Stimulated activated effector memory CD8-positive, alpha-beta T cell treated with anti-CD3 and anti-CD28 coated beads, Interleukin-12 subunit alpha, Interleukin-12 subunit beta, amount 100 ng/mL, for 72 hours (primary cell): ENCODE measurements around the gene PHF14.
"Not testable (repeated sequence)": the region's sequence is repeated elsewhere in the genome, so short reads cannot be mapped to it uniquely, and the experiment has no call there.

Experiments used
- ATAC-seq: fragments of 150-1000 bp; cut with Tn5 transposase; 2 replicates; pipeline ENCODE4 v1.10.0; 2021
- DNase-seq, 2 donors: peaks; one replicate each; pipeline ENCODE4 v3.0.0; 2021 to 2022; ENCODE audit warnings: low spot score in 2 of 2
- H3K27ac Mint-ChIP-seq: one replicate; pipeline ENCODE4 v1.8.0; 2022; ENCODE audit warnings: mild to moderate bottlenecking, mixed read lengths
- H3K36me3 Mint-ChIP-seq: one replicate; pipeline ENCODE4 v1.8.0; 2022; ENCODE audit warnings: mild to moderate bottlenecking, mixed read lengths
- H3K4me1 Mint-ChIP-seq: one replicate; pipeline ENCODE4 v1.8.0; 2022; ENCODE audit warnings: mixed read lengths
- H3K4me3 Mint-ChIP-seq: one replicate; pipeline ENCODE4 v1.8.0; 2022; ENCODE audit warnings: mild to moderate bottlenecking, mixed read lengths
- H3K9me3 Mint-ChIP-seq: one replicate; pipeline ENCODE4 v1.8.0; 2022; ENCODE audit warnings: mixed read lengths

The PHF14 gene

GRCh38 chr7:10973061-10973941 lies at the start of gene PHF14:
Gene PHF14 (plus strand): TSS chr7:10973872. CDS start chr7:10974324, 452 bp downstream.
- ATAC-seq = peak; percentile 98
- H3K4me3 Mint-ChIP-seq = peak within 1 kb of the TSS; percentile 87
- H3K27ac Mint-ChIP-seq = peak within 1 kb of the TSS; percentile 83
- DNase-seq = peak; percentile 86 to 95
- peaks cover 24% of the 10 kb centered on the region for H3K4me1 Mint-ChIP-seq
- H3K36me3 Mint-ChIP-seq = peaks cover 41% of the 10 kb centered on the region
- H3K9me3 Mint-ChIP-seq = no peaks in the 10 kb centered on the region

GRCh38 chr7:10924370-10924769 lies 49.3 kb upstream of the PHF14 start:
- Mint-ChIP-seq H3K36me3 (no peaks in the 10 kb centered on the region), H3K9me3 (no peaks in the 10 kb centered on the region), H3K4me3 (no peak overlapping the region), H3K27ac (no peak overlapping the region), H3K4me1 (no peaks in the 10 kb centered on the region)
- ATAC-seq (no peak), DNase-seq (no peak)

GRCh38 chr7:10928203-10928602 lies 45.5 kb upstream of the PHF14 start:
- H3K27ac Mint-ChIP-seq, H3K4me3 Mint-ChIP-seq, H3K9me3 Mint-ChIP-seq, DNase-seq, H3K4me1 Mint-ChIP-seq, ATAC-seq: not testable (repeated sequence)
- peaks cover 24% of the 10 kb centered on the region for H3K36me3 Mint-ChIP-seq

GRCh38 chr7:10930551-10930950 lies 43.1 kb upstream of the PHF14 start:
- peaks cover 5% of the 10 kb centered on the region for H3K4me1 Mint-ChIP-seq
- H3K9me3 Mint-ChIP-seq = no peaks in the 10 kb centered on the region
- ATAC-seq (no peak), DNase-seq (no peak)
- H3K27ac Mint-ChIP-seq = no peak overlapping the region
- peaks cover 47% of the 10 kb centered on the region for H3K36me3 Mint-ChIP-seq
- H3K4me3 Mint-ChIP-seq = no peak overlapping the region

- Mint-ChIP-seq H3K27ac (no peak overlapping the region), H3K4me1 (peaks cover 10% of the 10 kb centered on the region), H3K4me3 (no peak overlapping the region), H3K36me3 (peaks cover 53% of the 10 kb centered on the region), H3K9me3 (no peaks in the 10 kb centered on the region)
- ATAC-seq = no peak
- DNase-seq = no peak
These were observed 42.5 kb upstream of the PHF14 start for GRCh38 chr7:10931161-10931560.

GRCh38 chr7:10934292-10934691 lies 39.4 kb upstream of the PHF14 start:
- Mint-ChIP-seq H3K9me3 (no peaks in the 10 kb centered on the region), H3K36me3 (peaks cover 74% of the 10 kb centered on the region), H3K4me3 (no peak overlapping the region), H3K4me1 (peaks cover 23% of the 10 kb centered on the region), H3K27ac (no peak overlapping the region)
- ATAC-seq (no peak), DNase-seq (no peak)

- peak; percentile 5 for ATAC-seq
- Mint-ChIP-seq H3K36me3 (peaks cover 38% of the 10 kb centered on the region), H3K4me1 (peaks cover 23% of the 10 kb centered on the region), H3K9me3 (no peaks in the 10 kb centered on the region), H3K4me3 (no peak overlapping the region), H3K27ac (no peak overlapping the region)
- DNase-seq = no peak
These were observed 34.3 kb upstream of the PHF14 start for GRCh38 chr7:10939237-10939910.

GRCh38 chr7:10939911-10940703 lies 33.6 kb upstream of the PHF14 start:
- H3K9me3 Mint-ChIP-seq = no peaks in the 10 kb centered on the region
- peak; percentile 86 to 90 for DNase-seq
- peaks cover 31% of the 10 kb centered on the region for H3K36me3 Mint-ChIP-seq
- no peak overlapping the region for H3K4me3 Mint-ChIP-seq
- peaks cover 21% of the 10 kb centered on the region for H3K4me1 Mint-ChIP-seq
- peak; percentile 97 for ATAC-seq
- H3K27ac Mint-ChIP-seq = no peak overlapping the region

- no peaks in the 10 kb centered on the region for H3K9me3 Mint-ChIP-seq
- H3K27ac Mint-ChIP-seq = no peak overlapping the region
- DNase-seq = no peak
- peaks cover 24% of the 10 kb centered on the region for H3K36me3 Mint-ChIP-seq
- H3K4me3 Mint-ChIP-seq = no peak overlapping the region
- peaks cover 16% of the 10 kb centered on the region for H3K4me1 Mint-ChIP-seq
- no peak for ATAC-seq
These were observed 32.8 kb upstream of the PHF14 start for GRCh38 chr7:10940704-10941355.

GRCh38 chr7:10950494-10950893 lies 23.2 kb upstream of the PHF14 start:
- Mint-ChIP-seq H3K9me3 (no peaks in the 10 kb centered on the region), H3K4me3 (no peak overlapping the region), H3K27ac (no peak overlapping the region), H3K36me3 (no peaks in the 10 kb centered on the region), H3K4me1 (no peaks in the 10 kb centered on the region)
- no peak for ATAC-seq
- no peak for DNase-seq

- H3K36me3 Mint-ChIP-seq, H3K9me3 Mint-ChIP-seq, H3K4me3 Mint-ChIP-seq, DNase-seq, ATAC-seq, H3K27ac Mint-ChIP-seq, H3K4me1 Mint-ChIP-seq: not testable (repeated sequence)
These were observed 22.6 kb upstream of the PHF14 start for GRCh38 chr7:10950974-10951578.

GRCh38 chr7:10952588-10952987 lies 21.1 kb upstream of the PHF14 start:
- no peaks in the 10 kb centered on the region for H3K36me3 Mint-ChIP-seq
- ATAC-seq (no peak), DNase-seq (no peak)
- no peak overlapping the region for H3K27ac Mint-ChIP-seq
- H3K4me1 Mint-ChIP-seq = no peaks in the 10 kb centered on the region
- H3K9me3 Mint-ChIP-seq = no peaks in the 10 kb centered on the region
- H3K4me3 Mint-ChIP-seq = no peak overlapping the region

- not testable (repeated sequence) for DNase-seq, H3K4me3 Mint-ChIP-seq, H3K4me1 Mint-ChIP-seq, H3K9me3 Mint-ChIP-seq, ATAC-seq, H3K27ac Mint-ChIP-seq, H3K36me3 Mint-ChIP-seq
These were observed 20.5 kb upstream of the PHF14 start for GRCh38 chr7:10953078-10953750.

GRCh38 chr7:10956528-10956927 lies 17.1 kb upstream of the PHF14 start:
- H3K4me1 Mint-ChIP-seq = no peaks in the 10 kb centered on the region
- H3K27ac Mint-ChIP-seq = no peak overlapping the region
- H3K9me3 Mint-ChIP-seq = no peaks in the 10 kb centered on the region
- DNase-seq (no peak), ATAC-seq (no peak)
- H3K4me3 Mint-ChIP-seq = no peak overlapping the region
- no peaks in the 10 kb centered on the region for H3K36me3 Mint-ChIP-seq
